Right atrium auricular region (tissue), 2 donors: Measurements from ENCODE around the gene ST7. TPM values are rescaled to one million over a fixed set of nuclear protein-coding genes. Genes with fewer than 3 reads are reported as not detected.
A peak's percentile ranks its signal among the peaks of the same experiment; 100 is the strongest.

Experiments used
- DNase-seq: peaks from one replicate; pipeline ENCODE4 v3.0.0-alpha.2; 2019; ENCODE audit warnings: low spot score
- H3K27ac ChIP-seq, 2 donors: fragments of 200-600 bp; sonication (generic); 1 replicate in 1 of 2; 2 replicates in 1 of 2; pipeline ENCODE4 v1.5.1; 2016 to 2019
- H3K27me3 ChIP-seq, 2 donors: fragments of 200-600 bp; sonication (generic); one replicate each; pipeline versions ENCODE4 v1.5.1 to v1.6.0; 2017 to 2019
- H3K36me3 ChIP-seq: fragments of 200-600 bp; sonication (generic); one replicate; pipeline ENCODE4 v1.5.1; 2016
- H3K4me1 ChIP-seq, 2 donors: fragments of 200-600 bp; sonication (generic); one replicate each; pipeline versions ENCODE4 v1.5.1 to v1.6.0; 2017 to 2019
- H3K4me3 ChIP-seq, 2 donors: fragments of 200-600 bp; sonication (generic); 1 replicate in 1 of 2; 2 replicates in 1 of 2; pipeline ENCODE4 v1.5.1; 2017 to 2019; ENCODE audit warnings: mild to moderate bottlenecking in 1 of 2, moderate library complexity in 1 of 2
- H3K9me3 ChIP-seq, 2 donors: fragments of 200-600 bp; sonication (generic); one replicate each; pipeline ENCODE4 v1.5.1; 2019
- CTCF ChIP-seq, 2 donors: fragments of 200-600 bp; sonication (generic); IDR thresholded peaks; one replicate each; pipeline ENCODE4 v1.5.1; 2019; ENCODE audit warnings: antibody characterized with exemption in 2 of 2
- total RNA-seq, 2 donors: library from RNA; depleted of rRNA; stranded (reverse); fragments of >200 nt; gene quantifications; one replicate each; pipeline ENCODE4 v1.1.0, GENCODE V29; 2016

Gene ST7
- total RNA-seq, 2 donors from 2014 or later: 45.4 to 48.1 TPM

GRCh38 chr7:117163101-117163500 lies 209.8 kb downstream of the ST7 start:
- Histone ChIP-seq H3K36me3 (no peaks in the 10 kb centered on the region), H3K9me3 (no peaks in the 10 kb centered on the region), H3K27me3 (no peaks in the 10 kb centered on the region), H3K27ac (no peak overlapping the region), H3K4me3 (no peak overlapping the region), H3K4me1 (peaks cover 0 to 13% of the 10 kb centered on the region in 2 donors)
- no peak for TF ChIP-seq CTCF (IDR thresholded peaks at IDR 0.05)
- DNase-seq: no peak

GRCh38 chr7:117164620-117165019 lies 211.3 kb downstream of the ST7 start:
- H3K36me3 ChIP-seq: no peaks in the 10 kb centered on the region
- peak overlapping the region; percentile 11 to 56 for H3K27ac ChIP-seq
- H3K4me3 ChIP-seq: no peak overlapping the region
- H3K27me3 ChIP-seq: no peaks in the 10 kb centered on the region
- H3K4me1 ChIP-seq: peaks cover 0 to 7% of the 10 kb centered on the region in 2 donors
- H3K9me3 ChIP-seq: no peaks in the 10 kb centered on the region
- no peak for DNase-seq
- no peak for TF ChIP-seq CTCF (IDR thresholded peaks at IDR 0.05)

GRCh38 chr7:117165656-117166055 lies 212.4 kb downstream of the ST7 start:
- Histone ChIP-seq H3K9me3 (no peaks in the 10 kb centered on the region), H3K27me3 (no peaks in the 10 kb centered on the region), H3K4me1 (peaks cover 0 to 7% of the 10 kb centered on the region in 2 donors), H3K4me3 (no peak overlapping the region), H3K27ac (peak overlapping the region; percentile 11 to 56), H3K36me3 (no peaks in the 10 kb centered on the region)
- no peak for DNase-seq
- no peak for TF ChIP-seq CTCF (IDR thresholded peaks at IDR 0.05)

GRCh38 chr7:117169907-117170306 lies 216.6 kb downstream of the ST7 start:
- H3K27ac ChIP-seq: peak overlapping the region in 1 of 2 donors; percentile 49
- no peak for TF ChIP-seq CTCF (IDR thresholded peaks at IDR 0.05)
- no peaks in the 10 kb centered on the region for H3K27me3 ChIP-seq
- no peaks in the 10 kb centered on the region for H3K9me3 ChIP-seq
- DNase-seq: no peak
- H3K4me3 ChIP-seq: no peak overlapping the region
- H3K4me1 ChIP-seq: peaks cover 0 to 5% of the 10 kb centered on the region in 2 donors
- peaks cover 13% of the 10 kb centered on the region for H3K36me3 ChIP-seq

GRCh38 chr7:117171106-117171505 lies 217.8 kb downstream of the ST7 start:
- Histone ChIP-seq H3K27me3 (no peaks in the 10 kb centered on the region), H3K27ac (no peak overlapping the region), H3K4me3 (no peak overlapping the region), H3K4me1 (no peaks in the 10 kb centered on the region), H3K9me3 (no peaks in the 10 kb centered on the region), H3K36me3 (peaks cover 13% of the 10 kb centered on the region)
- TF ChIP-seq CTCF (IDR thresholded peaks at IDR 0.05): no peak
- no peak for DNase-seq

GRCh38 chr7:117172283-117172682 lies 219.0 kb downstream of the ST7 start:
- TF ChIP-seq CTCF (IDR thresholded peaks at IDR 0.05): no peak
- no peak for DNase-seq
- H3K27ac ChIP-seq: no peak overlapping the region
- peaks cover 13% of the 10 kb centered on the region for H3K36me3 ChIP-seq
- H3K4me3 ChIP-seq: no peak overlapping the region
- no peaks in the 10 kb centered on the region for H3K4me1 ChIP-seq
- no peaks in the 10 kb centered on the region for H3K27me3 ChIP-seq
- no peaks in the 10 kb centered on the region for H3K9me3 ChIP-seq
